Measurements from ENCODE around the gene CLEC3A.

DNA sequence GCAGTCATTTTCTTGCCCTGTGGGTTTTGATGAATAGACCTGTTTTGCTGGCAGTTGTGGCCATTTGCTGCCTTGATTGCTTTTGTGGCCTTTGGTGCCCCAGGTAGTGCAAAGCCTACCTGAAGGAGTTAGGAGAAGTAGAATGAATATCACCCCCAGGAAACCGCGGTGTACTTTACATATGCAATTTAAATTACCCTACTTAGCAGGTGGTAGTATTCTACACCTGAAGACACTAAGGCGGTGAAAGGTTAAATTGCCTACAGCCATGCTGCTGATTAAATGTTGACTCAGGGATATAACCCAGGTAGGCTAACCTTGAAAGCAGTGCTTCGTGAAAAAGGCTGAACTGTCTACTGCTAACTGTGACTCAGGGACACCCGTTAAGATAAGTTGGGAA is 49.9 kb downstream of the CLEC3A start:
- TF ChIP-seq EZH2 (IDR thresholded peaks at IDR 0.05): no peak
- no peak for TF ChIP-seq POLR2AphosphoS5 (IDR thresholded peaks at IDR 0.05; ENCODE audit: borderline replicate concordance, low read depth, low read length)

Measured in SK-N-MC (cell line).